Measurements from ENCODE around the gene DPH1.
A peak's percentile ranks its signal among the peaks of the same experiment; 100 is the strongest.

Gene DPH1

GRCh38 chr17:2050300-2051060, 20.5 kb downstream of the DPH1 start:
- peak in 2 of 3 experiments; percentile 71 to 72 for DNase-seq (ENCODE audit: low read depth in 3 of 3)

DNA sequence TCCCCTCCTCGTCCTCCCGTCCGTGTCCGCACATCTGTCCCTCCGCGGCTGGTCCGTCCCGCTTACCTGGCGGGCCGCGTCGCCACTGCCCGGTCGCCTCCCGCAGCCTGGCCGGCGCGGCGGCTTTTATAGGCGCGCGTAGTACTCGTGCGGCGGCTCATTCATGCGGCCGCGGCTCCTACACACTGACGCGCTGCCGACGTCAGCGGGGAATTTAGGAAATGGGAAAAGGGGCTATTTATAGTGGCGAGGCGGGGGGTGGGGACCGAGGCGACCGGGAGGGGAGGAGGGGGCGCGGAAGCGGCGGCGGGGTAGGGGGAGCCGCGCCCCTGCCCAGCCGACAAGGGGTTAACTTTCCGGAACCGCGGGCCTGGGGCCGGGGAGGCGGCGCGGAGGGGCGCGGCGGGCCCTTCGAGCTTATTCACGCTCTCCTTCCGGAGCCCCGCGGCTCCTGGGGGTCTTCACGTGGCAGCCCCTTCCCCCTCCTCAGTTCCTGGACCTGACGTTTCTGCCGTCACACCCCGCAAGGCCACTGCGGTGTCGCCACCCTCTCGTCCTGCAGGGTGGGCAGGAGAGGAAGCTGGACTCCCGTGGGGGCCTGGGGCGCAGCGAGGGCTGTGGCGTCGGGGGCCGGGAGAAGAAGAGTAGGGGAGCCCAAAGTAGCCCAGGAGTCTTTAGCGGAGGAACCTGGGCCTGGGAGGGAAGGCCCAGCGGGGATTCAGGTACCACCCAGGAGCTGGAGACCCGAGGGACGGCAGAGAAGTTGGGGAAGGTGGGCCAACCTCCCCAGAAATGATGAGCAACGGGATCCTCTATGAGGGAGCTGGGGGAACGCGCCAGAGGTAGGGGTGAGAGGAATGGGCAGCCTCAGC, 21.3 kb downstream of the DPH1 start:
- DNase-seq (ENCODE audit: low read depth in 3 of 3): no peak

DNA sequence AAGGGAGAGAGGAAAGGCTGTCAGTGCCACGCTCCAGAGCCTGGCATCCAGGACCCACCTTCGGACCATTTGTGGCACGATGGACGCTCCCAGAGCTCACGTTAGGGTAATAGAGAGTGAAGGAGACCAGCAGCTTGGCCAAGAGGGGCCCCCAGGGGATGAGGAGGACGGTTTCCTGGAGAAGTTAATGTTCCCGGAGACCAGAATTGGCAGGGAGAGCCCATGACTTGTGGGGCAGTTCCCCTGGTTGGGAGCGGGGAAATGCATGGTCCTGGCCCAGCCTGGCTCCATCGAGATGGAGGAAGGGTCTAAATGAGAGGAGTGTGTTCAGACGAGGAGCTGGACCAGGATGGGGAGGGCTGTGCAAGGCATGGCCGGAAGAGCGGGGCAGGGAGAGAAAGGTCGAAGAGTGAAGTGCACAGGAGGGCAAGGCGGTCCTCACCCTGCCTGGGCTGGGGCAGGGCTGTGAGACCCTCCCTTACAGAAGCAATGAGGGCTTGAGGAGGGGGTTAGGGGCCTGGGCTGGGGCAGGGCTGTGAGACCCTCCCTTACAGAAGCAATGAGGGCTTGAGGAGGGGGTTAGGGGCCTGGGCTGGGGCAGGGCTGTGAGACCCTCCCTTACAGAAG, 22.1 kb downstream of the DPH1 start:
- no peak for DNase-seq (ENCODE audit: low read depth in 3 of 3)

GRCh38 chr17:2053380-2054261, 23.7 kb downstream of the DPH1 start:
- peak; percentile 62 to 66 (median 63) for DNase-seq (ENCODE audit: low read depth in 3 of 3)

GRCh38 chr17:2054262-2054511, 24.2 kb downstream of the DPH1 start:
- DNase-seq (ENCODE audit: low read depth in 3 of 3): peak in 1 of 3 experiments; percentile 29

DNA sequence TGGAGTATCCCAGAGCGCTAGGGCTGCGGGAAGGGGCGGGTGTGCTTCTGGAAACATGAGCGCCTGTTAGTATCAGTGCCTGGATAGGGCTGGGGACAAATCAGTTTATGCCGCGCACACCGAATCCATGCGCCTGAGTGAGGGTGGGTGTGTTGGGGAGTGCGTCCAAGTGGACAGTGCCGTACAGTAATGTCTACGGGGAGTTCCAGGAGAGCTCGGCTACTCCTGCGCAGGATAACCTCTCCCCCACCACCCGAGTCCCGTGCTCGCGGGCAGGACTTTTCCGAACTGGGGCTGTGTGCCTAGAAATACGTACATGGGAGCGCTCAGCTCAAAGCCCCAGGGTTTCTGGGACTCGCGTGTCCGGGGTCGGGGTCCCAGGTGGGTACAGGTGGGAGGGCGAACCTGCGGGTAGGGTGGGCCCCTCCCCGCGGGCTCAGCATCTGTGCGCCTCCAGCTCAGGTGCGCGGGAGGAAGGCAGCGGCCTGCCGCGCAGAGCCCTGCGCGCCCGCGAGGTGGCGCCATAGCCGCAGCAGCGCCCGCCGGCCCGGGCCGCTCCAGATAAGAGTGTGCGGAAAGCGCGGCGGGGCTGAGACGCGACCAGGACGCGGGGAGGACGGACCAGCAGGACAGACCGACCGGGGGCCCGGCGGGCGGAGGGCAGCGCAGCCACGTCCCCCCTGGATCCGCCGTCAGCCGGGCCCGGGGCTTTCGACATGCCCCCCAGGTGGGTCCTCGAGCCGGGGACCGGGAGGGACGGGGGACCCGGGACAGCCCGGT, 24.7 kb downstream of the DPH1 start, which contains the start of gene HIC1:
Gene HIC1, plus strand, starts transcription at position 592 of the 780 bp plus-strand sequence. CDS start 1,588 bp downstream, outside the sequence.
- peak; percentile 57 to 71 (median 71) for DNase-seq (ENCODE audit: low read depth in 3 of 3)

DNA sequence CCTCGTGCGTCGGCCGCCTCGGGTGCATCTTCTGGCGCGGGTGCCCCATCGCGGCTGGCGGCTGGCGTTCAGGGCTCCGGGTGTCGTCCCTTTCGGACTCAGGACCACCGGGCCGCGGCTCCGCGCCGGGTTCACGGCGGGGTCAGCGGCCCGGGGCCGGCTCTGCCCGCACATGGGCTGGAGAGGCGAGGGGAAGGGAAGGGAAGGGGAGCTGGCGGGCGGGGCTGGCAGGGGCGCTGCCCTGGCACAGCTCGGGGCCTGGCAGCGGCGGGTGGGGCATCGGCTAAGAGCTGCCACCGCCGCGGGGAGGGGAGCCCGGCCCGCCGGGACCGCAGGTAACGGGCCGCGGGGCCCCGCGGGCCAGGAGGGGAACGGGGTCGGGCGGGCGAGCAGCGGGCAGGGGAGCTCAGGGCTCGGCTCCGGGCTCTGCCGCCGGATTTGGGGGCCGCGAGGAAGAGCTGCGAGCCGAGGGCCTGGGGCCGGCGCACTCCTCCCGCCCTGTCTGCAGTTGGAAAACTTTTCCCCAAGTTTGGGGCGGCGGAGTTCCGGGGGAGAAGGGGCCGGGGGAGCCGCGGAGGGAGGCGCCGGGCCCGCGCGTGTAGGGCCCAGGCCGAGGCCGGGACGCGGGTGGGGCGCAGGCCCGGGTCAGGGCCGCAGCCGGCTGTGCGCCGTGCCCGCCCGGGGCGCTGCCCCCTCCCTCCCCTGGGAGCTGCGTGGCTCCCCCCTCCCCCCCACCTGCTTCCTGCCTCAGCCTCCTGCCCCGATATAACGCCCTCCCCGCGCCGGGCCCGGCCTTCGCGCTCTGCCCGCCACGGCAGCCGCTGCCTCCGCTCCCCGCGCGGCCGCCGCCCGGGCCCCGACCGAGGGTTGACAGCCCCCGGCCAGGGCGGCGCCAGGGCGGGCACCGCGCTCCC, 25.6 kb downstream of the DPH1 start:
- DNase-seq (ENCODE audit: low read depth in 3 of 3): peak in 1 of 3 experiments; percentile 32

- peak in 1 of 3 experiments; percentile 33 for DNase-seq (ENCODE audit: low read depth in 3 of 3)
Observed at GRCh38 chr17:2056206-2057174, 26.5 kb downstream of the DPH1 start.

DNA sequence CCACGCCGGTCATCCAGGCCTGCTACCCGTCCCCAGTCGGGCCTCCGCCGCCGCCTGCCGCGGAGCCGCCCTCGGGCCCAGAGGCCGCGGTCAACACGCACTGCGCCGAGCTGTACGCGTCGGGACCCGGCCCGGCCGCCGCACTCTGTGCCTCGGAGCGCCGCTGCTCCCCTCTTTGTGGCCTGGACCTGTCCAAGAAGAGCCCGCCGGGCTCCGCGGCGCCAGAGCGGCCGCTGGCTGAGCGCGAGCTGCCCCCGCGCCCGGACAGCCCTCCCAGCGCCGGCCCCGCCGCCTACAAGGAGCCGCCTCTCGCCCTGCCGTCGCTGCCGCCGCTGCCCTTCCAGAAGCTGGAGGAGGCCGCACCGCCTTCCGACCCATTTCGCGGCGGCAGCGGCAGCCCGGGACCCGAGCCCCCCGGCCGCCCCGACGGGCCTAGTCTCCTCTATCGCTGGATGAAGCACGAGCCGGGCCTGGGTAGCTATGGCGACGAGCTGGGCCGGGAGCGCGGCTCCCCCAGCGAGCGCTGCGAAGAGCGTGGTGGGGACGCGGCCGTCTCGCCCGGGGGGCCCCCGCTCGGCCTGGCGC, 27.3 kb downstream of the DPH1 start:
- DNase-seq (ENCODE audit: low read depth in 3 of 3): no peak

- DNase-seq (ENCODE audit: low read depth in 3 of 3): no peak
Observed at GRCh38 chr17:2057760-2058585, 28.0 kb downstream of the DPH1 start.

- DNase-seq (ENCODE audit: low read depth in 3 of 3): peak in 1 of 3 experiments; percentile 53
Observed at GRCh38 chr17:2058586-2059546, 28.9 kb downstream of the DPH1 start.

DNA sequence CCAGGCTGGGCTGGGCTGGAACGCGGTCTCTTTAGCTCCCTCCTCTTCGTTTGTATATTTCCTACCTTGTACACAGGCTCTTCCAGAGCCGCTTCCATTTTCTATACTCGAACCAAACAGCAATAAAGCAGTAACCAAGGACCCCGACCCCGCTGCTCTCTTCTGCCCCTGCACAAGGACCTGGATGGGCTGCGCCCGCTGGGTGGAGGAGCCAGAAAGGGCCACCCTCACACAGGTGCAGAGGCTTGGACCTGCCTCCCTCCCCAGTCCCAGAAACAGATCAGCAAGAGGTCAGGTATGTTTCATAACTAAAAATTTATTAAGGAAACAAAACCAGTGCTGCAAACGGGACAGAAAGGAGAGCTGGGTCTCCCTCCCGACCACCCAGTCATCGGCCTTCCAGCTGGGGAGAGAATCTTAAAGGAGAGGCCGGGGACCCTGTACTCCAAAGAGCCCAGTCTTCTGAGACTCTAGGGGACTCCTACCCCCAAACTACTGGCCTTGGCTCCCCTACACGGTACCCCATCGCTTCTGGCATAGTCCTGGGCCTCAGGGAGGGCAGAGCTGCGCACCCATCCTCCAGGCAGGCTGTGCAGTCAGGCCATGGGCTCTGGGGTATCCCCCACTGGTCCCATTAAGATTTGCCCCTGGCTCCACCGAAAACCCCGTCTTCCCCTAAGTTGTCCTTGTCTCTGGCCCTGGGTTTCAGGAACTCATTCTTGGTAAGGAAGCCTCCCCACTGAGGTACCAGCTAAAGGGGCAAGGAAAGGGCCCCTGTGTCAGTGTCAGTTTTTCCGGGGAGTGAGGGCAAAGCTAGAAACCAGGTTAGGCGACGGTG, 29.8 kb downstream of the DPH1 start:
- DNase-seq (ENCODE audit: low read depth in 3 of 3): no peak

GRCh38 chr17:2060385-2060658, 30.4 kb downstream of the DPH1 start:
- DNase-seq (ENCODE audit: low read depth in 3 of 3): no peak

- DNase-seq (ENCODE audit: low read depth in 3 of 3): no peak
Observed at GRCh38 chr17:2060681-2061440, 30.9 kb downstream of the DPH1 start.
